ENCODE measurements around the gene CDX2.

DNA sequence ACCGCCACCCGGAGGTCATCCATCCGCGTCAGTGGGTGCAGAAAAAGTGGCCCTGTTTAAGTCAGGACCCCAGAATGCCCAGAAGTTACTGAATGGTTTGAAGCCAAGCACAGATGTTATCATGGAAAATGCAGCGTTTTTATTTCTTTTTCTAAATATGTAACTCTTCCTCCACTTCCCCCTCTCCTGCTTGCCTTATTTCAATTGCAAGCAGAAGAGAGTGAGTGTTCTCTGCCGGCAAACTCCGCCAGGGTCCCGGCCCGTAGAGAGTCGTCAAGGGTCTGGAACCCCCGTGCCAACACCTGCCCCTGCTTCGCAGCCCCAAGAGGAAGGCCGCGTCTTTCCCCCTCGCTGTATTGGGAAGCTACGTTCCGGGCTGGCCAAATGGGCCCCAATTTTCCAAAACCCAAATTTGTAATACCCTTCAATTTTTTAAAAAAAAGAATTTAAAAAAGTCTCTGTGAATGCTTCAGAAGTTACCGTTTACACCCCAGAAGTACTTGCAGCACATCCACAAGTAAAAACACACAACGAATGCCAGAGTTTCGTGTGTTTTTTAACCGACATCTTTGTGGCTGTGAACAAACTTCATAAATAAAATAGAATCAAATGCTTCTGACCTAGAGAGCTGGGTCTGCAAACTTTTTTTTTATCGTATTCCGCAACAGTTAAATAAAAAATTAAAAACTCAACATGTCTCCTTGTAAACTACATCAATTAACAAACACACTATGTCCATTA is 50.0 kb downstream of the CDX2 start:
- TF ChIP-seq GATA2 (IDR thresholded peaks at IDR 0.05; ENCODE audit: low read depth, low read length) (no peak), GATA3 (IDR thresholded peaks at IDR 0.05; ENCODE audit: low read depth, low read length) (no peak)
